ENCODE results near the gene MEX3A.

The MEX3A gene

GRCh38 chr1:156067262-156067661 lies 15.0 kb downstream of the MEX3A start:
- TF ChIP-seq GATA3 (IDR thresholded peaks at IDR 0.05; ENCODE audit: low read depth, low read length), result no peak
- no peak for TF ChIP-seq GATA2 (IDR thresholded peaks at IDR 0.05; ENCODE audit: low read depth, low read length)

GRCh38 chr1:156065871-156066270 lies 16.4 kb downstream of the MEX3A start:
- TF ChIP-seq GATA2 (IDR thresholded peaks at IDR 0.05; ENCODE audit: low read depth, low read length) (no peak), GATA3 (IDR thresholded peaks at IDR 0.05; ENCODE audit: low read depth, low read length) (no peak)

DNA sequence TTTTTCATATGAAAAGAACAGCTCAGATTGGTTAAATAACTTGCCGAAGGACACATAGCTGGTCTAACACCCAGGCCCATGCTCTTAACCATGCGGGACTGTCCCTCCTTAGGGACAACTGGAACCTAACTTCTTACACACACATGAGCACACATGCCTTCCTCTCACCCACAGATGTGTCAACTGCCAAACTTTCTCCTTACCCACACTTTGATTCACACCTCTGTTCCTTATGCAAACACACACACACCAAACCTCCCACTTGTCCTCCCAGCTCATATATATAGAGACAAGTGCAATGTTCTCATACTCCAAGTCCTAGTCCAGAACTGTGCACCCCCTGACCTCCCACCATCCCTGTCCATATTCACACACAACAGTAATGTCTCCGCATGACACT lies 17.1 kb downstream of the MEX3A start:
- TF ChIP-seq GATA2 (IDR thresholded peaks at IDR 0.05; ENCODE audit: low read depth, low read length), result no peak
- TF ChIP-seq GATA3 (IDR thresholded peaks at IDR 0.05; ENCODE audit: low read depth, low read length), result no peak

GRCh38 chr1:156064615-156065014 lies 17.6 kb downstream of the MEX3A start:
- no peak for TF ChIP-seq GATA3 (IDR thresholded peaks at IDR 0.05; ENCODE audit: low read depth, low read length)
- TF ChIP-seq GATA2 (IDR thresholded peaks at IDR 0.05; ENCODE audit: low read depth, low read length), result no peak

GRCh38 chr1:156063997-156064285 lies 18.3 kb downstream of the MEX3A start:
- TF ChIP-seq GATA3 (IDR thresholded peaks at IDR 0.05; ENCODE audit: low read depth, low read length) (no peak), GATA2 (IDR thresholded peaks at IDR 0.05; ENCODE audit: low read depth, low read length) (no peak)

GRCh38 chr1:156062189-156062588 lies 20.1 kb downstream of the MEX3A start:
- no peak for TF ChIP-seq GATA3 (IDR thresholded peaks at IDR 0.05; ENCODE audit: low read depth, low read length)
- no peak for TF ChIP-seq GATA2 (IDR thresholded peaks at IDR 0.05; ENCODE audit: low read depth, low read length)

GRCh38 chr1:156060937-156061636 lies 21.2 kb downstream of the MEX3A start, which contains the start of gene RAB25:
Gene RAB25 (plus strand): TSS chr1:156061160. CDS start chr1:156061401, 241 bp downstream.
- TF ChIP-seq GATA3 (IDR thresholded peaks at IDR 0.05; ENCODE audit: low read depth, low read length), result no peak
- TF ChIP-seq GATA2 (IDR thresholded peaks at IDR 0.05; ENCODE audit: low read depth, low read length), result no peak

GRCh38 chr1:156056326-156056849 lies 25.9 kb downstream of the MEX3A start:
- TF ChIP-seq GATA2 (IDR thresholded peaks at IDR 0.05; ENCODE audit: low read depth, low read length) (no peak), GATA3 (IDR thresholded peaks at IDR 0.05; ENCODE audit: low read depth, low read length) (no peak)

DNA sequence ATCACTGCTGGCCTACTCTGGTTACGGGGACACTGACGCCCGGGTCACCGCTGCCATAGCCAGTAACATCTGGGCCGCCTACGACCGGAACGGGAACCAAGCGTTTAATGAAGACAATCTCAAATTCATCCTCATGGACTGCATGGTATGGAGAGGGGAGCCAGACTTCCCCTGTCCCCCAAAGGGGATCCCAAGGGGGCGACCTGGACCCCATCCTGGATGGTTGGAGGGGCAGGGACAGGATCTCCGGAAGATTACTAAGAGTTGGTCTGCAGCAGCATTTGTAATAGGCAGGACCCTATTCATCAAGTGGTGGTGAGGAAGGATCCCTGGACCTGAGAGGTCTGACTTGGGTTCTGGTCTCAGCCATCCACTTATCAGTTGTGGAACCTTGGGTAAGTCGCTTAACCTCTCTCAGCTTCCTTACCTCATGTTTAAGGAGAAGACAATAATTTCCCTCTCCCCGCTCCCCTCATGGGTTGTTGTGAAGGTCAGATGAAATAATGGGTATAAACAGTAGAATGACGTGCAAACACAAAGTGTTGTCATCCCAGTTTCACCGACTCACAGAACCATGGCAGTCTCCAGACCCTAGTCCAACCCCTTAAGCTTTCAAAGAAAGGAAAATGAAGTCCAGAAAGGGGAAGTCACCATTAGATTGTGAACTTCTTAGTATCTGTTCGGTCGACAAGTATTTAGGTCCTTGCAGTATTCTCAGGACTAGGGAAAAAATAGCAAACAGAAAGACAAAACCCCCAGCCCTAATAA lies 26.8 kb downstream of the MEX3A start:
- no peak for TF ChIP-seq GATA2 (IDR thresholded peaks at IDR 0.05; ENCODE audit: low read depth, low read length)
- no peak for TF ChIP-seq GATA3 (IDR thresholded peaks at IDR 0.05; ENCODE audit: low read depth, low read length)

DNA sequence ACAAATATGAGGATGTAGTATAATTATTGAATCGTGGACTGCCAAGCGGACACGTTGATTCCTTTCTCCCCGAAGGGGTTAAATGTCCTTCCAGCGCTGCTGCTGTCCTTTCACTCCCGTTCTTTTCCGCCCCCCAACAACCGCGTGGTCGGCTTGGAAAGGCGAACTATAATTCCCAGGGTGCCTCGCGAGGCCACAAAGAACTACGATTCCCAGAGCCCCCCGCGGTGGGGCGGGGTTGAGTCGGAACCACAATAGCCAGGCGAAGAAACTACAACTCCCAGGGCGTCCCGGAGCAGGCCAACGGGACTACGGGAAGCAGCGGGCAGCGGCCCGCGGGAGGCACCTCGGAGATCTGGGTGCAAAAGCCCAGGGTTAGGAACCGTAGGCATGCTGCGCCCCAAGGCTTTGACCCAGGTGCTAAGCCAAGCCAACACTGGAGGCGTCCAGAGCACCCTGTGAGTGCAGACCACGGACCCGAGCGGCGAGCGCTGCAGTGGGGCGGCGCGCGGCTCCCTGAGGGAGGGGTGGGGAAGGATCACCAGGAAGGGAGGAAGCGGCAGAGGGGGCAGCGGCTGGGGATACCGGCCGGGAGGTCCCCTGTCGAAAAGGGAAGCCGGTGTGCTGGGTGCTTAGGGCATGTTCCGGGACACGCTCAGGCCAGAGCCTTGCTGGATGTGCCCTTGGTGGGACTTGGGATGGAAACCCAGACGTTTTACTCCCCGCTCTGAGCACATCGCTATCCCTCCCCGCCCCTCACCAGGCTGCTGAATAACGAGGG lies 27.6 kb downstream of the MEX3A start, which contains the start of gene LAMTOR2:
Gene LAMTOR2 (plus strand): TSS at position 283 of the 781 bp plus-strand sequence. CDS start 108 bp downstream, at position 391.
- TF ChIP-seq GATA3 (IDR thresholded peaks at IDR 0.05; ENCODE audit: low read depth, low read length) (no peak), GATA2 (IDR thresholded peaks at IDR 0.05; ENCODE audit: low read depth, low read length) (no peak)

GRCh38 chr1:156053768-156054499 lies 28.3 kb downstream of the MEX3A start, which contains the start of gene UBQLN4:
Gene UBQLN4 (minus strand): TSS chr1:156053798. CDS start chr1:156053701, 97 bp downstream.
- TF ChIP-seq GATA3 (IDR thresholded peaks at IDR 0.05; ENCODE audit: low read depth, low read length) (no peak), GATA2 (IDR thresholded peaks at IDR 0.05; ENCODE audit: low read depth, low read length) (no peak)

GRCh38 chr1:156052862-156053767 lies 29.1 kb downstream of the MEX3A start:
- TF ChIP-seq GATA2 (IDR thresholded peaks at IDR 0.05; ENCODE audit: low read depth, low read length) (no peak), GATA3 (IDR thresholded peaks at IDR 0.05; ENCODE audit: low read depth, low read length) (no peak)

All from SH-SY5Y (cell line).